NCI-H748 treated with DMSO at 0.1 percent for 48 hours (cell line): ENCODE results near the gene DOCK2.
A peak's percentile ranks its signal among the peaks of the same experiment; 100 is the strongest.

ENCODE experiments used
- DNase-seq: peaks from one replicate; lab custom pipeline; 2025; lab: John Stamatoyannopoulos, UW

Gene DOCK2

DNA sequence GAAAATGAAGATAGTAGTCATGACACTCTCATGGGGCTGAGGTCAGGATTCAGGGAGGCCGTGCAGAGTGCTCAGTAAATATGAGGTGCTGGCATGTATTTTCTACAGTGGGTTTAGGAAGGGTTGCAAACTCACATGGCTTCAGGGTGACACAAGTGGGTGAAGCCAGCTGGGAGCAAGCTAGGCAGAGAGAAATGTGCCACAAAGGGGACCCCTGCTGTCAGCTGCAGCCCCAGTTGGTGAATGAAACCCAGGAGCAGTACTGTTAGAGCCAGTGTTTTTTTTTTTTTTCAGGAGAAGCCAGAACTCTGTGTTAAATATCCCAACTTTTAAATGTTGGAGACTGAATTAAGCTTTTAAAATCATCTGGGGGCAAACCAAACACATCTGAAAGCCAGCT lies 267.9 kb downstream of the DOCK2 start:
- DNase-seq: no peak

DNA sequence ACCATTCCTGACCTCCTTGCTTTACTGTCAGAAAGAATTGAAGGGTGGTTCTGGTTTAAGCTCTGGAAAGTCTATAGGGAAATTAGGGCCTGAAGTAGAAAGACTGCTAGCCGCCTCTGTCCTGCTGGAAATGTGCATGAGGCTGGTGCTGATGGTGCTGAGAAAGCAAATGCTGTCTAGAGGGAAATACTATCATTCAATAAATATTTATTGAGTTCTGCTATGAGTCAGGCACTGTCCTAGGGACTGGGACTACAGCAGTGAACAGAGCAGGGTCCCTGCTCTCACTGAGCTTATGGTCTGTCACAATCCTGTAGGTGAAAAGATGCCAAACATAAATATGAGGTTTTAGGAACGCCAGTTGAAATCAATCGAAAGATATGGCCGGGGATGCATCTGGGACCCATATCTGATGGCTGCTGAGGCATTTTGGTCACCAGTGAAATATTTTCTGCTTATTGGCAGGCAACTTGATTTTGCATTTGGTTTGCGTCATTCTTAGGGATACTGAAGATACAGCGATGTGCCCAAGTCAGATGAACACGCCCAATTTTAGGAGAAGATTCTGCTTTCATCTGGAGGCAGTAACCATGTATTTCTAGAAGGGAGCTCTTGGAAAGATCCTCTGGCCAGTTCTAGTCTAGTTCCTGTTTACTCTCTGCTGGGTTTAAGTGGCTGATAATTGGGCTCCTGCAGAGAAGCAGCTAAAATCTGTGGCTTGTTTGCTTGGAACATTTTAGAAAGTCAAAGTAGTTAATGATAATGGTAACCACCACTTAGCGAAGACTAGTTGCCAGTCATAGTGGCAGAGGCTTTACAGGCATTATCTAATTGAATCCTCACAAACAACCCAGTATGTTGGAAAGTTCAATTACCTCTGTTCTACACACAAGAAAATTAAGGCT lies 269.9 kb downstream of the DOCK2 start:
- DNase-seq: peak; percentile 70

- DNase-seq: no peak
Observed at GRCh38 chr5:169908864-169909263, 271.8 kb downstream of the DOCK2 start.

GRCh38 chr5:169909945-169910344 lies 272.9 kb downstream of the DOCK2 start:
- DNase-seq: no peak

- no peak for DNase-seq
Observed at GRCh38 chr5:169910393-169910792, 273.3 kb downstream of the DOCK2 start.

GRCh38 chr5:169911448-169912212 lies 274.6 kb downstream of the DOCK2 start:
- DNase-seq: no peak

DNA sequence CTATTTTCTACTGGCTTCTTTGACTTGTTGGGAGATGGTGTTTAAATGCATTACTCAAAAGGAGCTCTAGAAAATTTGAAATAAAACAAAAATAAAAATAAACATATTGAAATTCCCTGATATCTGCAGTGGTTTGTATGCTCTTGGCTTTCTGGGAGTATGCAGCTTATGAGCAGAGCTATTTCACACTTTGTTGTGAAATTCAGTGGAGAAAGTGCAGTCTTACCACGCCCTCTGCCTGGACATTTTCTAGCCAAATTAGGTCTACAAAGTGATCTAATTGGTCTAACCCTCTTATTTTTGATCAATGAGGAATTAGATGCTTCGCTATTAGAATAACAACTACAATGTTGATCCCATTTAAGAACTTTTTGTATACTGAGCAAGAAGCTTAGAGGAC lies 276.4 kb downstream of the DOCK2 start:
- no peak for DNase-seq

GRCh38 chr5:169914766-169915165 lies 277.7 kb downstream of the DOCK2 start:
- no peak for DNase-seq

- no peak for DNase-seq
Observed at GRCh38 chr5:169917500-169917899, 280.4 kb downstream of the DOCK2 start.

- DNase-seq: no peak
Observed at GRCh38 chr5:169918228-169918627, 281.2 kb downstream of the DOCK2 start.

- DNase-seq: no peak
Observed at GRCh38 chr5:169920474-169920873, 283.4 kb downstream of the DOCK2 start.

- DNase-seq: no peak
Observed at GRCh38 chr5:169921384-169921783, 284.3 kb downstream of the DOCK2 start.

DNA sequence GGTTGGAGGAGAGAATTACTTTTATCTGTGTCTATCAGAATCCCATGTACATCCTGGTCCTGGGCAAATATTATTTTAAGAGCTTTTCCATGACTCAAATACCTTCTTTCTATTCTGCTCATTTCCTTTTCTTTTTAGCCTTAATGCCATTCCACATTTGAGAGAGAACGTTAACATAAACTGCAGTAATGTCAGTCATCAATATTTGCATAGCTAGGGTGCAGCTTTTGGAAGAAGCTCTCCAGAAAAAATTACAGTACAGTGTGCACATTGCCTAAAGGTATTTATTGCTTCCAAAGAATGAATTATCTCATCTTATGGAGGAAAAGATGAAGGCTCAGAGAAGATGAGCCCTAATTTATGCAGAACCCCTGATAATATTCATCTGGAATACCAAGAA lies 284.9 kb downstream of the DOCK2 start:
- no peak for DNase-seq

GRCh38 chr5:169922474-169922873 lies 285.4 kb downstream of the DOCK2 start:
- no peak for DNase-seq

DNA sequence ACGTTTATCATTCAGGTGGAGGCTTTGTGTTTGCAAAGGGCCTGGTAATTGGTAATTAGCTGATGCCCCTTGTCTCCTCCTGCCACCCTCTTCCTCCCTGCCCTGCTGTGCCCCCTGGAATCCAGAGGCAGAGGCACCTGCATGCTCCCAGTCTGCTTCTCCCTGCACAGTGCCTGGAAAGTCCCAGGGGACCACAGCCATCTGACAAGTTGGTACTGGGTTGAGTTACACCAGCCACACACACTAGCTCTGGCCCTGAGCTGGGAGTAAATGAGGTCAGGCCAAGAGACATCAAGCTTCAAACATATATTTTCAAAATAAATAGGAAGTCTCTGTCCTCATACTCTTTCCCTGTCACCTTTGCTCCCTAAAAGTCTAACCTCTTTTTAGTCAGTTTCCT lies 286.9 kb downstream of the DOCK2 start:
- DNase-seq: no peak

DNA sequence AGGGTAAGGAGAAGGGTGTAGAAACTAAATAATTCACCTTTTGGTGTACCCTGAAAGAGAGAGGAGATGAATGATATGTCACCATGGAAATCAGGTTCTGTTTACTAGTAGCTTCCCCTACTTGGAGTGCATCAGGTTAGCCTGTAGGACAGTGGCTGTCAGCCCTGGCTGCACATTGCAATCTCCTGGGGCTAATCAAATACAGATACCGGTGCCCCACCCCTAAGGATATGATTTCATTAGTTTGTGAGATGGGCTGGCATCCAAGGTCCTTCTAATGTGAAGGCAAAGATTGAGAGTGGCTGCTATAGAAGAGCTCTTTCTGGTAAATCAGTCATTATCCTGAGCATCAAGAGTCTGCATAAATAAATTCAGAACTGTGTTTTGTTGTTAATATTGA lies 296.1 kb downstream of the DOCK2 start:
- no peak for DNase-seq

- no peak for DNase-seq
Observed at GRCh38 chr5:169933616-169934015, 296.5 kb downstream of the DOCK2 start.

DNA sequence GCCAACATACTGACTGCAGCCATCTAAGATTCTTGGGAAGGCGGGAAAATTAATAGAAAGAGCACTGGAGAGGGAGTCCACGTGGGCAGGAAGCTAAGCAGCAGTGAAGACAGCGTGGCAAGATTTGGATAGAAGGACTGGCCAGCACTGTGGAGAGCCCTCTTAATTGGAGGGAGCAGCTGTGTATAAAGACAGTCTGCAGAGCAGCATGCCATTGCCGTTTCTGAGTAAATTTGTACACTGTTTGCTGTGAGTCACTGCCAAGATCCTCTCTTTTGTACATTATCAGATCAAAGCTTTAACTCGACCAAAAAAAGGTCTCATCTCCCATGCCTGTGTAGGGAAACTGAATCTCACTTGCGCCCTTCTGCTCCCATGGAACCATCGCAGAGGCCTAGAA lies 297.9 kb downstream of the DOCK2 start:
- no peak for DNase-seq

DNA sequence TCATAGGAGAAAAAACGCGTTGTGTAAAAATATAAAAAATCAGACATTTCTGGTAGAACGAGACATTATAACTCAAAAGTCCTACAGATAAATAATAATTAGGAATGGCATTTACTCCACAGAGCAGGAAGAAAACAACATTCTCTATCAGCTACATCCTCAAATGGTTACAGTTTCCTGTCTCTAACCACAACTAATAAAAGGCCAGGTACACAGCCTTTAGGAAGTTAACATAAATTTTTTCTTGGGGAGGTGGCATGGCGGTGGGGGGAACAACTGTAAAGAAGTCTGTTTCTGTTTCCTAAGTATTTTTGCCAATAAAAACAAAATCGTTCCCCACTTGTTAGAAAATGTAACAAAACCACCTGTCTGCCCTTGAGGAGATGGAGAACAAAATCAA lies 298.7 kb downstream of the DOCK2 start:
- DNase-seq: no peak

- no peak for DNase-seq
Observed at GRCh38 chr5:169938439-169938838, 301.4 kb downstream of the DOCK2 start.

DNA sequence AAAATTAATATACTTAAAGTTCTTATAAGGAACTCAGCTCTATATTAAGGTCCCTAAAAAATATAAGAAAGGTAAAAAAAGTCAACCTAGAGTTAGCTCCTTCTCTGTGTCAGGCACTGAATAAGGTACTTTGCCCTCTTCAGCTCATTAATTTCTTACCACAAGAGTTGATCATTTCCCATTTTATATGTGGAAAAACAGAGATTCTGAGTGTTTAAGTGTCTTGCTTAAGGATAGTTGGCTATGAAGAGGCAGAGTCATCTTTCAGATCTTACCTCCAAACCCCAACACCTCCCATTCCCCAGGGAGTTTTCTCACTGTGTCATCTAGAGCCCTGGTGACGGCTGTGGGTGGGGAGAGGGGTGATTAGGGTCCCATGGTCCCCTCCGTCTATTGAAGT lies 302.7 kb downstream of the DOCK2 start:
- DNase-seq: no peak

DNA sequence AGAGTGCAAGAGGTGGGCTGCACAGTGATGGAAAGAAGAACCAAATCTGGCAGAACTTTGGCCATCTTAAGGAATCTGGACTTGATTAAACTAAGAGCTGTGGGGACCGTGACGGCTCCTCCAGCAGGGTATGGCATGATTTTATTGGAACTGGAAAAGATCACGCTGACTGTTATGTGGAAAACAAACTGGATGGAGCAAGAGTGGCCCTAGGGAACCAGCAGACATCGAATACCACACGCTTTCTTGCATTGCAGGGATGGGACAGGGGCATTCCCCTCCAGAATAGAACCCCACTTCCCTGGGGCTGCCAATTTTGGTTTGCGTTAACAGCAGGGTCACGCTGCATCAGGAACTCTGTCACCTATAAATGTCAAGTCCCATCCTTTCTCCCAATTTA lies 304.5 kb downstream of the DOCK2 start:
- no peak for DNase-seq

GRCh38 chr5:169942181-169942580 lies 305.1 kb downstream of the DOCK2 start:
- DNase-seq: no peak
